NCI-H187 treated with DMSO at 0.1 percent for 48 hours (cell line): ENCODE results near the gene VPS29.

Source experiments
- DNase-seq: peaks from one replicate; lab custom pipeline; 2025; lab: John Stamatoyannopoulos, UW

The VPS29 gene

DNA sequence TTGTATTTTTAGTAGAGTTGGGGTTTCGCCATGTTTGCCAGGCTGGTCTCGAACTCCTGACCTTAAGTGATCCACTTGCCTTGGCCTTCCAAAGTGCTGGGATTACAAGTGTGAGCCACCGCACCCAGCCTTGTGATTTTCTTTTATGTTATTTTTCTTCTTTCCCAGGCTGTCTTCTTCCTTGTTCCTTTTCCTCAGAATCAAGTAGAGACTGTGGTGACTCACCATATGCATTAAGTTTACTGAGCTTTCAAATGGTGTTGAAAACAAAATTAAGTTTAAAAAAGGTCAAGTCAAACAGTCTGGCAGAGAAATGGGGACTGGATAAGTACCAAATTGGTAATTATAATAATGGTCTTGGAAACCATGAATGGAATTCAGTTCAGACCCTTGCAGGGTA lies 57.5 kb downstream of the VPS29 start:
- no peak for DNase-seq
